NCI-H748 (cell line): ENCODE data around the gene MSX2.
A peak's percentile ranks its signal among the peaks of the same experiment; 100 is the strongest.

Experiments used
- DNase-seq: peaks from one replicate; lab custom pipeline; 2025; ENCODE audit not compliant: unreplicated experiment; lab: John Stamatoyannopoulos, UW

The MSX2 gene

GRCh38 chr5:174724484-174725260 is at the start of gene MSX2:
TSS of gene MSX2 (plus strand) at chr5:174724582. CDS start at chr5:174724660, 78 bp downstream.
- DNase-seq, result no peak

- DNase-seq, result no peak
Observed at GRCh38 chr5:174675110-174675509, 49.3 kb upstream of the MSX2 start.

DNA sequence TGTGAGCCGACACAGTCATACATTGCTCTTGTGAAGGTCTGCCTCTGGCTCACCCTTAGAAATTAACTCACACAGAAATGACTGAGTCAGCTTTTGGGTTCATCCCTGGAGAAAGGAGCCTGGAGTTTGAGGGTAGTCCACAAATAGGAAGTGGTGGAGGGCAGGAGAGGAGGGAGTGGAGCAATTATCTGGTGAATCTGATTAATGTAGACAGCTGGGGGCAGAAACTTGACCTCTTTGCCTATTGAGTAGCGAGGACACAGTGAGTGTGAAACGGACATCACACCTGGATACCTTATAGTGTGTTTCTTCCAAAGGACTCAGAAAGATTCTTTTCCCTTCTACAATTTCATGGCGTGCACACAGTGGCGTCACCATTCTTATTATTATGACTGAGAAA is 48.5 kb upstream of the MSX2 start:
- no peak for DNase-seq

- no peak for DNase-seq
Observed at GRCh38 chr5:174678107-174678506, 46.3 kb upstream of the MSX2 start.

DNA sequence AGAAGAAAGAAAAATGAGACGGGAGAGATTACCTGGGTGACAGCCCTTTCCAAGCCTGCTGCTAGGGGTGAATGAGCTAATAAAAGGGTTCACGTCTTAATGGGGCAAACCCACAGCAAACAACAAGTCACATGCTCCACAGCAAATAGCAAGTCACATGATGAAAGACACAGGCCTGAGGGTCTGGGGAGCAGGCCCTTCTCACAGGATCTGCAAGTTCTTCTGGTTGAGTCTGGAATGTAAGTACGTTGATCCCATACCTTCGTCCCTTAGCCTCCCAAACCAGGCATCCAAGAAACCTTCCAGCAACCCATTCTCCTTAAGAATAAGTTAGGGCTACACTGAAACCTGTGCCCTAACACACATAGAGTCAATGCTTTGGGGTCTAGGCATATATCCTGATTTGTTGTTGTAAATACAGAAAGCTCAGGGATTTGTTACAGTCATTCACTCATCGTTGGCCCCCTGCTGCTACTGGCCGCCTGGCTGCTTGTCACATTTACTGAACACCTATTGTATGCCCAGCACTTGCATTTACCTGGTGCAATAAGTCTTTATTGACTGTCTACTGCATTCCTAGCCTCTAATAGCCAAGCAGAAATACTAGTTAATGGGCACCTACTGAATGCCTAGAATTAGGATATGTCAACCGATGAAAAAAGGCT is 43.3 kb upstream of the MSX2 start:
- no peak for DNase-seq

- no peak for DNase-seq
Observed at GRCh38 chr5:174687503-174687902, 36.9 kb upstream of the MSX2 start.

GRCh38 chr5:174688441-174689354 is 35.7 kb upstream of the MSX2 start:
- no peak for DNase-seq

DNA sequence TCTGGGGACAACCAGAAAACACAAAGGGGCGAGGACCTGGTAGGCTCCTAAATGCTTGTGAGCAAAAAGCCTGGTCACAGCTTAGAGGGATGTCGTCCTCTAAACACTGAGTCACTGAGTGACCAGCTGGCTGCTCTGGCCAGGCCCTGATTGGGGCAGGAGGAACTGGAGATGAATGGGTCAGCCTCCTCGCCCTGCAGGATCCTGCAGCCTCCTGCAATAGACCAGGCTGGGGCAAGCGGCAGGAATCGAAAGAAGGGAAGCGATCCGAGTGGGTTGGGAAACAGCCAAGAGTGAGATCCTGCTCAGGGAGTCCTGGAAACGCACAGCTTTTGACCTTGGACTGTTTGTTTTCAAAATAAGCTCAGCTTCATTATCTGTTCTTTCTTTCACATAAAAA is 34.1 kb upstream of the MSX2 start:
- no peak for DNase-seq

DNA sequence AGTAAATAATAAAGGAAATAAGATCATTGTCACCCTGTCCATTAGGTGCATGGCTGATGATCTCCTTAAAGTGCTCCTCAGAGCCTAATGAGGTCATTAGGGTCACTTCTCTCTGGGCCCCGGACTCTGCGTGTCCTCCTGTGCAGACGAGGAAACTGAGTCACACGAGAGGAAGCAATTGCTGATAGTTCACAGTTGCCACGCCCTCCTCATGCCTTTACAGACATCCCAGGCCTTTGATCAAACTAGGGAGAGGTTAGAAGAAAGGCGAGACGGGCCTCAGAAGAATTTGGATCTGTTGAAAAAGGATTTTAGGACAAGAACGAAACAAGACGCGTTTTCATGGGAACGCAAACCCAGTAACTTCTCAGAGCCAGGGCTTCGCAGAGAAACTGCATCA is 32.0 kb upstream of the MSX2 start:
- no peak for DNase-seq

- peak; percentile 68 for DNase-seq
Observed at GRCh38 chr5:174692982-174693422, 31.4 kb upstream of the MSX2 start.

DNA sequence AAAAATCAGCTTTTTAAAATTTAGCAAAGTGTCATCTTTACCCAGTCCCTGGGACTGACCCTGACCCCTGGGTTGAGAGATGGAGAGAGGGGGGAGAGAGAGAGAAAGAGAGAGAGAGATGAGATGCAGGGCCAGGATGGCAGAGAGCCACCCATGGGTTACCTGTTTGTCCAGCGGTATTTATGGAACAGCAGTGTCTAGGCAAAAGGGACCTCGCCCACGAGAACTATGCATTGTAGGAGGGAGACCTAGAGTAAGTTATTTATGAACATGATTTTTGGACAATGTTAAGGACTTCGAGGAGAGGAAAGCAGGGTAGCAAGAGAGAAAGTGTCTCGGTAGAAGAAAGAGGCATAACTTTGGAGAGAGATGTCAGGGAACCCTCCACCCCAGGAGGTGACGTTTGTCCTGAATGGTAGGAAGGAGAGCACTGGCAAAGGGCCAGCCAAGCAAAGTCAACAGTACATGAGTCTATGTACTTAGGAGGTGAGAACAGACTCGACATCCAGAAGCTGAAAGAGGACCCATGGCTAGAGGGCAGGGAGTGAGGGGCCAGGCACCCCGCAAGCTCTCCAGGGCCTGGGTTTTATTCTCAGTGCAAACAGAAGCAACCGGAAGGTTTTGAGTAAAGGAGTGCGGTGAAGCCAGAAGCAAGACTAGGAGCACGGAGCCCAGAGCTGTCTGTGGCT is 30.5 kb upstream of the MSX2 start:
- peak; percentile 64 for DNase-seq

DNA sequence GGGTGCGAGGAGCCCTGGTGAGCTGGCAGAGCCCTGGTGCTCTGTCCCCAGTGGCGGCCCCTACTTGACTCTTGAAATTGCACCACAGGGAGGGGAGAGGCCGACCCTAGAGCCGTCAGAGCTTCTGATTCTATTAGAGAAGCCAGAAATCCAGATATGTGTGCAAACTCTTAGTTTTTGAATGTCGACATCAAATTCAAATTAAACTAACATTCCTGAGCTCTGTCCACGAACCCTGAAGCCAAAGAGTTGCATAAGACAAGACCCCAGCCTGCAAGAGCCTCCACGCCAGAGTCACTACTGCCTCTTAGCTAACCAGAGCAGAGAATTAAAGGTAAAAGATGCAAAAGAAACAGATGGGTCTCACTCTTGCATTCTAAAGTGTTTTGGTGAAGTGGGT is 29.8 kb upstream of the MSX2 start:
- no peak for DNase-seq

- no peak for DNase-seq
Observed at GRCh38 chr5:174698156-174698555, 26.2 kb upstream of the MSX2 start.

DNA sequence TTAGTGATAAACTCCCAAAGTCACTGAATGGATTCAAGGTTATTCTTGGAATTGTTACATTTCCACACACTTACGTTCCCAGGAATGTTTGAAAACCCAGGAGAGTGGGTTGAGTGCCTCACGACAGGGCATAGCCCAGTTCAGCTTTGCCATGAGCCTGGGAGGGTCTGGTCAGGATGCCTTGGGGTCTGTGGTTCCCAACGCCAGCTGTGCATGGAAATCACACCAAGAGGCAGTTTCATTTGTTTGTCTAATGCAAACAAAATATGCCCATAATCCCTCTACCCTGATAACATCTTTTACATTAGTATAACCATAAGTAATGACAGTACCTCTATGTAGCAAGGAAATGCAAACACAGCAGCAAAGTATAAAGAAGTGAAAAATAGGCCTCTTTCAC is 25.3 kb upstream of the MSX2 start:
- DNase-seq, result no peak

GRCh38 chr5:174706997-174707572 is 17.3 kb upstream of the MSX2 start:
- DNase-seq, result no peak

DNA sequence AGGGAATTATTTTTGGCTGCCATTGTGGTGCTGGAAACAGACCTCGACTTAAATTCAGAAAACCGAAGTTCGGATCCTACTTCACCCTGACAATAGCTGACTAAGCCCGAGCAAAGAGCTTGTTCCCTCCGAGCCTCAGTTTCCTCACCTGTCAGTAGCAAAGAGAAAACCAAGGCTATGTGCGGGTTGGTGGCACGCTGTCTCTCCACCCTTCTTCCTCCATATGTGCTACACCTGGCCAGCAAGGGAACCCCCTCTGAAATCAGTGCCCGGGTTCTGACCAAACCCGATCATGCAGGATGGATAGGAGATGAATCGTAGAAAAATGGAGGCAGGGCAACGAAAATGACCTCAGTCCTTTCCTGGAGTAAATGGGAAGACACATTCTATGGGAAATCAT is 16.7 kb upstream of the MSX2 start:
- no peak for DNase-seq

DNA sequence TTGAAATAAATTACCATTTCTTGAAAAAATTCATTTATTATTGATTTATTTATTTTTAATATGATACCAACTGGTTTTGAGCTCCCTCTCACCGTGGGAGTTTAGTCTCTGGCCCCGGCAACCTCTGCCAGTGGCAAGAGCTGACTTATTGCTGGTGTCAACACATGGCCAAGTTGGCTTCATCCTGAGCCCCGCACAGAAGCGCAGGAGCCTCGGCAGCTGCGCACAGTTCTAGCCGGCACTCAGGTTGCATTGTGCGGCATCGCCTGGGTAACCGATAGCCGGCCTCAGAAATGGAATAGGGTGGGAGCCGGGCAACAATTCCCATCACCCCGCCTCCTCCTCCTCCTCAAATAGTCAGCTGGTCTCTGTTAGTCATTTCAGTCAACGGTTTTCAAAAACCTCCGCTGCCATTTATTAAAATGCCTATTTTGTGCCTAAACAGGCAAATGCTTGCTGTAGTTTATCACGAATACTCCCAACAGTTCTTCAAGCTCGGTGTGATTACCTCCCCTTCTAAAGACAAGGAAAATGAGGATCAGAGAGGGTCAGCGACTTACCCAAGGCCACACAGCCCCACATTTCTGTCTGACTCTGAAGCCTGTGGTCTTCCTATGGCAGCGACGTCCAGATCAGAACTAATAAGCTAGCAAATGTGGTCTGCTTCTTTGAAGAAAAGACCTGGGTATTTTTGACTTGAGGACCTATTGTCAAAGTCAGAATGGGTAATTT is 15.7 kb upstream of the MSX2 start:
- peak; percentile 68 for DNase-seq

- DNase-seq, result no peak
Observed at GRCh38 chr5:174714751-174715150, 9.6 kb upstream of the MSX2 start.

- no peak for DNase-seq
Observed at GRCh38 chr5:174715804-174716203, 8.6 kb upstream of the MSX2 start.
